SK-N-SH treated with all-trans-retinoic acid at 6 μM for 48 hours (cell line): ENCODE data around the gene ARSB.
"Not testable (repeated sequence)": the region's sequence is repeated elsewhere in the genome, so short reads cannot be mapped to it uniquely, and the experiment has no call there.

Experiments used
- RARB ChIP-seq: fragments of 250-450 bp; sonication (Bioruptor Pico); IDR thresholded peaks from 2 replicates; pipeline ENCODE4 v1.8.0; 2021; ENCODE audit warnings: mild to moderate bottlenecking, moderate library complexity
- SNAI2 ChIP-seq: fragments of 250-450 bp; sonication (Bioruptor Pico); IDR thresholded peaks from 2 replicates; pipeline ENCODE4 v1.5.0; 2020; ENCODE audit warnings: mild to moderate bottlenecking, moderate library complexity

- not testable (repeated sequence) for TF ChIP-seq RARB, SNAI2 (CRISPR knock-in tag)
These were observed 1.9 kb downstream of the ARSB start for GRCh38 chr5:78983194-78983593.
